GM18519 (cell line): ENCODE measurements around the gene ZNF532.

ENCODE experiments used
- ATAC-seq: cut with Tn5 transposase; IDR thresholded peaks from one replicate; pipeline ENCODE4 v1.9.1; 2021; ENCODE audit warnings: mild to moderate bottlenecking, moderate library complexity; ENCODE audit not compliant: unreplicated experiment, low FRiP score

ZNF532 gene

GRCh38 chr18:58866066-58866772 is 1.5 kb downstream of the ZNF532 start:
- no peak for ATAC-seq

GRCh38 chr18:58866773-58867150 is 2.1 kb downstream of the ZNF532 start:
- ATAC-seq: no peak

GRCh38 chr18:58867281-58867961 is 2.7 kb downstream of the ZNF532 start:
- no peak for ATAC-seq

- ATAC-seq: no peak
These were observed 3.8 kb downstream of the ZNF532 start for GRCh38 chr18:58868440-58868839.

- ATAC-seq: no peak
These were observed 5.5 kb downstream of the ZNF532 start for GRCh38 chr18:58870130-58870529.

GRCh38 chr18:58870621-58871020 is 5.9 kb downstream of the ZNF532 start:
- ATAC-seq: no peak

- no peak for ATAC-seq
These were observed 7.1 kb downstream of the ZNF532 start for GRCh38 chr18:58871514-58872420.

- no peak for ATAC-seq
These were observed 14.0 kb downstream of the ZNF532 start for GRCh38 chr18:58878640-58879039.

- ATAC-seq: no peak
These were observed 16.8 kb downstream of the ZNF532 start for GRCh38 chr18:58881477-58881876.

GRCh38 chr18:58882044-58882443 is 17.4 kb downstream of the ZNF532 start:
- no peak for ATAC-seq

- ATAC-seq: no peak
These were observed 18.0 kb downstream of the ZNF532 start for GRCh38 chr18:58882686-58883085.

- ATAC-seq: no peak
These were observed 20.0 kb downstream of the ZNF532 start for GRCh38 chr18:58884680-58885079.

GRCh38 chr18:58886431-58886830 is 21.8 kb downstream of the ZNF532 start:
- ATAC-seq: no peak

- no peak for ATAC-seq
These were observed 22.4 kb downstream of the ZNF532 start for GRCh38 chr18:58886864-58887612.

- no peak for ATAC-seq
These were observed 22.9 kb downstream of the ZNF532 start for GRCh38 chr18:58887613-58887963.

- no peak for ATAC-seq
These were observed 27.1 kb downstream of the ZNF532 start for GRCh38 chr18:58891776-58892175.

GRCh38 chr18:58892488-58892887 is 27.8 kb downstream of the ZNF532 start:
- no peak for ATAC-seq

GRCh38 chr18:58893388-58894099 is 28.9 kb downstream of the ZNF532 start:
- ATAC-seq: no peak

- no peak for ATAC-seq
These were observed 30.3 kb downstream of the ZNF532 start for GRCh38 chr18:58894930-58895329.

- no peak for ATAC-seq
These were observed 30.7 kb downstream of the ZNF532 start for GRCh38 chr18:58895385-58895784.
